Smooth muscle cell (in vitro differentiated cells): ENCODE data around the gene MDFIC. TPM values are rescaled to one million over a fixed set of nuclear protein-coding genes. Genes with fewer than 3 reads are reported as not detected.

Experiments used
- DNase-seq: peaks from one replicate; lab custom pipeline; 2025; ENCODE audit not compliant: unreplicated experiment; lab: John Stamatoyannopoulos, UW
- H2AFZ ChIP-seq: fragments of 200-600 bp; sonication (generic); 2 replicates; pipeline ENCODE4 v1.6.0; 2016; ENCODE audit warnings: antibody characterized with exemption, low read depth, mild to moderate bottlenecking
- H3F3A ChIP-seq: fragments of 200-600 bp; sonication (generic); 2 replicates; pipeline ENCODE4 v1.6.0; 2017; ENCODE audit warnings: antibody characterized with exemption, low read depth
- H3K27ac ChIP-seq: fragments of 200-600 bp; sonication (generic); 2 replicates; pipeline ENCODE4 v1.5.1; 2016; ENCODE audit warnings: low read depth, mild to moderate bottlenecking
- H3K27me3 ChIP-seq: fragments of 200-600 bp; sonication (generic); 2 replicates; pipeline ENCODE4 v1.6.1; 2016; ENCODE audit warnings: low read depth, mild to moderate bottlenecking
- H3K36me3 ChIP-seq: fragments of 200-600 bp; sonication (generic); 2 replicates; pipeline ENCODE4 v1.5.1; 2016; ENCODE audit warnings: low read depth
- H3K4me1 ChIP-seq: fragments of 200-600 bp; sonication (generic); 2 replicates; pipeline ENCODE4 v1.5.1; 2016; ENCODE audit warnings: low read depth
- H3K4me2 ChIP-seq: fragments of 200-600 bp; sonication (generic); 2 replicates; pipeline ENCODE4 v1.6.0; 2016; ENCODE audit warnings: mild to moderate bottlenecking
- H3K4me3 ChIP-seq: fragments of 200-600 bp; sonication (generic); 2 replicates; pipeline ENCODE4 v1.5.1; 2016; ENCODE audit warnings: mild to moderate bottlenecking
- H3K79me2 ChIP-seq: fragments of 200-600 bp; sonication (generic); 2 replicates; pipeline ENCODE4 v1.6.0; 2016; ENCODE audit warnings: low read depth, mild to moderate bottlenecking
- H3K9ac ChIP-seq: fragments of 200-600 bp; sonication (generic); 2 replicates; pipeline ENCODE4 v1.6.0; 2016; ENCODE audit warnings: low read depth
- H3K9me3 ChIP-seq: fragments of 200-600 bp; sonication (generic); replicated peaks from 2 replicates; pipeline ENCODE4 v1.5.1; 2016; ENCODE audit warnings: low read depth
- H4K20me1 ChIP-seq: fragments of 200-600 bp; sonication (generic); 2 replicates; pipeline ENCODE4 v1.6.0; 2016; ENCODE audit warnings: low read depth
- WGBS: methylation state at CpG from one replicate; pipeline ENCODE4 v1.1.7; 2016; ENCODE audit warnings: low lambda C conversion rate; 5-methylcytosine and 5-hydroxymethylcytosine counted together
- polyA plus RNA-seq: library from polyadenylated mRNA; unstranded; fragments of >200 nt; fragmentation: Nextera tagmentation; extraction: Ambion mirVana; gene quantifications from 2 replicates; pipeline ENCODE4 v1.2.1, GENCODE V29; 2016
- total RNA-seq: library from RNA; depleted of rRNA; stranded (reverse); fragments of >200 nt; gene quantifications from 2 replicates; pipeline ENCODE4 v1.2.3, GENCODE V29; 2014
- TF ChIP-seq, protein P1 (sequence below): fragments of 200-600 bp; sonication (generic); IDR thresholded peaks from 2 replicates; pipeline ENCODE4 v1.5.1; 2017; ENCODE audit warnings: borderline replicate concordance, mild to moderate bottlenecking, antibody characterized with exemption; ENCODE audit not compliant: insufficient read depth, poor library complexity, severe bottlenecking

Gene MDFIC
- total and polyA plus RNA-seq, 2 experiments from 2014 or later, result 17.5 to 37.0 TPM

- H3K27me3 ChIP-seq, result no peaks in the 10 kb centered on the region
- H3K9me3 ChIP-seq, result no peaks in the 10 kb centered on the region
- H2AFZ ChIP-seq, result no peak overlapping the region
- WGBS, result 31% methylated on average over 2 of the region's 2 CpGs
- TF ChIP-seq, protein P1, sequence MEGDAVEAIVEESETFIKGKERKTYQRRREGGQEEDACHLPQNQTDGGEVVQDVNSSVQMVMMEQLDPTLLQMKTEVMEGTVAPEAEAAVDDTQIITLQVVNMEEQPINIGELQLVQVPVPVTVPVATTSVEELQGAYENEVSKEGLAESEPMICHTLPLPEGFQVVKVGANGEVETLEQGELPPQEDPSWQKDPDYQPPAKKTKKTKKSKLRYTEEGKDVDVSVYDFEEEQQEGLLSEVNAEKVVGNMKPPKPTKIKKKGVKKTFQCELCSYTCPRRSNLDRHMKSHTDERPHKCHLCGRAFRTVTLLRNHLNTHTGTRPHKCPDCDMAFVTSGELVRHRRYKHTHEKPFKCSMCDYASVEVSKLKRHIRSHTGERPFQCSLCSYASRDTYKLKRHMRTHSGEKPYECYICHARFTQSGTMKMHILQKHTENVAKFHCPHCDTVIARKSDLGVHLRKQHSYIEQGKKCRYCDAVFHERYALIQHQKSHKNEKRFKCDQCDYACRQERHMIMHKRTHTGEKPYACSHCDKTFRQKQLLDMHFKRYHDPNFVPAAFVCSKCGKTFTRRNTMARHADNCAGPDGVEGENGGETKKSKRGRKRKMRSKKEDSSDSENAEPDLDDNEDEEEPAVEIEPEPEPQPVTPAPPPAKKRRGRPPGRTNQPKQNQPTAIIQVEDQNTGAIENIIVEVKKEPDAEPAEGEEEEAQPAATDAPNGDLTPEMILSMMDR, result no peak
- H3K9ac ChIP-seq, result no peak overlapping the region
- H4K20me1 ChIP-seq, result no peaks in the 10 kb centered on the region
- H3K4me2 ChIP-seq, result peak overlapping the region; percentile 28
- no peak overlapping the region for H3K4me3 ChIP-seq
- no peaks in the 10 kb centered on the region for H3K4me1 ChIP-seq
- DNase-seq, result no peak
- H3K79me2 ChIP-seq, result peaks cover 6% of the 10 kb centered on the region
- peaks cover 7% of the 10 kb centered on the region for H3F3A ChIP-seq
- H3K36me3 ChIP-seq, result no peaks in the 10 kb centered on the region
- H3K27ac ChIP-seq, result peak overlapping the region; percentile 51
Observed at GRCh38 chr7:114988755-114989375, 67.0 kb downstream of the MDFIC start.

DNA sequence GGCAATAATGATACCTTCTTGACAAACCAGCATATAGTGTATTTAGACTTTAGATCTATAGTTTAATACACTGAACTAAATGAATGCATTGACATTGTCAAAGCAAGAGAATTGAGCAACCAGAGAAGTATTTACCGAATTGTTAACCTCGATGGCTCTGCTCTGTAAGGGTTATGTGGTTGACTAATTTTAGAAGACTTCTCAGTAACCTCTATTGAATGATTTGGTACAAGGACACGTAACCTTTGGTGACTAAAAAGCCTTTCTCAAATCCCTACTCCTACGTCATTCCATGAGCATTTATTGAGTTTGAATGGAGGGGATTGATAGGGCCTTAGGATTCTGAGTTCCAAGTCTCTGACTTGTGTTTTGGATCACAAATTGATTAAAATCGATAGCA is 67.6 kb downstream of the MDFIC start:
- Histone ChIP-seq H3F3A (peaks cover 7% of the 10 kb centered on the region), H3K9me3 (no peaks in the 10 kb centered on the region), H3K4me3 (no peak overlapping the region), H2AFZ (no peak overlapping the region), H4K20me1 (no peaks in the 10 kb centered on the region), H3K9ac (no peak overlapping the region), H3K36me3 (no peaks in the 10 kb centered on the region), H3K27me3 (no peaks in the 10 kb centered on the region), H3K27ac (peak overlapping the region; percentile 51), H3K4me2 (no peak overlapping the region), H3K79me2 (peaks cover 6% of the 10 kb centered on the region), H3K4me1 (no peaks in the 10 kb centered on the region)
- DNase-seq, result no peak
- WGBS, result 59% methylated on average over 5 of the region's 5 CpGs
- TF ChIP-seq, protein P1, result no peak

DNA sequence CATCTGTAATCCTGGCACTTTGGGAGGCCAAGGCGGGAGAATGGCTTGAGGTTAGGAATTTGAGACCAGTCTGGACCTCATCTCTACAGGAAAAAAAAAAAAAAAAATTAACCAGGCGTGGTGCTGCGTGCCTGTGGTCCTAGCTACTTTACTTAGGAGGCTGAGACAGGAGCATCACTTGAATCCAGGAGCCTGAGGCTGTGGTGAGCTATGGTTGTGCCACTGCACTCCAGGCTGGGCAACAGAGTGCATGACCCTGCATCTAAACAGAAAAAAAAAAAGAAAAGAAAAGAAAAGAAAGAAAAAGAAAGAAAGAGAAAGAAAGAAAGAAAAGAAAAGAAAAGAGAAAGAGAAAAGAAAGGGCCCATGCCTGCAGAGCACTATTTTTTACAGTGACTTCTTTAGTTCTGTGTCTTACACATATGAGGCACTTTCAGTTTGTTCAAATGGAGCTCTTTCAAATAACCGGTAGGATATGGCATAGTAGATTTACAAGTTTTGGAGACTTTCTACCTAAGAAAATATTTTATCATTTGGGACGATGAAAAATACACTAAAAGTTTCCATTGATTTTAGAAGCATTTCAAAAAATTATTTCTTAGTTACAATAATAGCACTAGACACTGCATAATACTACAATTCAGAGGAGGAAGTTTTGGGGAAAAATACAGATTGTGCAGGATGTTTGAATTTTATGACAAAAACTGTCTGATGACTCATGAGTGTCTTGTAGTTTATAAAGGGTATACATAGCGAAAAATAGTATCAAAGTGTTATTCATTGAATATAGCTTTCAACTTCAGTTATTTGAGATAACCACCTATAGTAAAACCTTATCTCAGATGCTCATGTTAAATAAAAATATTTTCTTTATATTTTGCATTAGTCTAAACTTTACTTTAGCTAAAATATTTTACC is 75.9 kb downstream of the MDFIC start:
- H3K4me1 ChIP-seq, result no peaks in the 10 kb centered on the region
- H4K20me1 ChIP-seq, result no peaks in the 10 kb centered on the region
- H2AFZ ChIP-seq, result no peak overlapping the region
- peak overlapping the region; percentile 17 for H3K27ac ChIP-seq
- no peaks in the 10 kb centered on the region for H3K9me3 ChIP-seq
- H3K4me3 ChIP-seq, result no peak overlapping the region
- H3K9ac ChIP-seq, result no peak overlapping the region
- 88% methylated on average over 6 of the region's 6 CpGs for WGBS
- H3K27me3 ChIP-seq, result no peaks in the 10 kb centered on the region
- no peaks in the 10 kb centered on the region for H3K36me3 ChIP-seq
- no peak for DNase-seq
- no peaks in the 10 kb centered on the region for H3F3A ChIP-seq
- no peak overlapping the region for H3K4me2 ChIP-seq
- H3K79me2 ChIP-seq, result peaks cover 6% of the 10 kb centered on the region
- TF ChIP-seq, protein P1, result no peak
